ENCODE measurements around the gene UBE2O.

UBE2O gene

GRCh38 chr17:76388966-76389888 is 63.7 kb downstream of the UBE2O start:
- no peak for DNase-seq (ENCODE audit: low spot score)

- DNase-seq (ENCODE audit: low spot score) = no peak
Observed at GRCh38 chr17:76386966-76387765, 65.8 kb downstream of the UBE2O start.

- DNase-seq (ENCODE audit: low spot score) = no peak
Observed at GRCh38 chr17:76385892-76386786, 66.8 kb downstream of the UBE2O start.

- DNase-seq (ENCODE audit: low spot score) = no peak
Observed at GRCh38 chr17:76384987-76385891, 67.7 kb downstream of the UBE2O start.

GRCh38 chr17:76384222-76384986 is 68.5 kb downstream of the UBE2O start, which contains the start of gene SPHK1:
TSS of gene SPHK1 (plus strand) at chr17:76384609. CDS start at chr17:76385645, 1,036 bp downstream.
- no peak for DNase-seq (ENCODE audit: low spot score)

- no peak for DNase-seq (ENCODE audit: low spot score)
Observed at GRCh38 chr17:76383546-76384221, 69.3 kb downstream of the UBE2O start.

GRCh38 chr17:76382803-76383545 is 70.0 kb downstream of the UBE2O start:
- no peak for DNase-seq (ENCODE audit: low spot score)

GRCh38 chr17:76382351-76382802 is 70.6 kb downstream of the UBE2O start:
- DNase-seq (ENCODE audit: low spot score) = no peak

- no peak for DNase-seq (ENCODE audit: low spot score)
Observed at GRCh38 chr17:76381633-76382350, 71.2 kb downstream of the UBE2O start.

- no peak for DNase-seq (ENCODE audit: low spot score)
Observed at GRCh38 chr17:76379646-76380376, 73.1 kb downstream of the UBE2O start.

- DNase-seq (ENCODE audit: low spot score) = no peak
Observed at GRCh38 chr17:76379275-76379641, 73.7 kb downstream of the UBE2O start.

GRCh38 chr17:76378548-76379274 is 74.2 kb downstream of the UBE2O start:
- no peak for DNase-seq (ENCODE audit: low spot score)

- no peak for DNase-seq (ENCODE audit: low spot score)
Observed at GRCh38 chr17:76376318-76377133, 76.4 kb downstream of the UBE2O start.

- DNase-seq (ENCODE audit: low spot score) = no peak
Observed at GRCh38 chr17:76371656-76372628, 81.0 kb downstream of the UBE2O start.

All from globus pallidus (tissue), 1 donor.